Limb (tissue), 2 donors: ENCODE results near the gene TRPC4.

Experiments used
- DNase-seq, 2 donors: peaks; one replicate each; pipeline ENCODE4 v3.0.0-alpha.2; 2016; ENCODE audit errors: extremely low spot score in 2 of 2

TRPC4 gene

DNA sequence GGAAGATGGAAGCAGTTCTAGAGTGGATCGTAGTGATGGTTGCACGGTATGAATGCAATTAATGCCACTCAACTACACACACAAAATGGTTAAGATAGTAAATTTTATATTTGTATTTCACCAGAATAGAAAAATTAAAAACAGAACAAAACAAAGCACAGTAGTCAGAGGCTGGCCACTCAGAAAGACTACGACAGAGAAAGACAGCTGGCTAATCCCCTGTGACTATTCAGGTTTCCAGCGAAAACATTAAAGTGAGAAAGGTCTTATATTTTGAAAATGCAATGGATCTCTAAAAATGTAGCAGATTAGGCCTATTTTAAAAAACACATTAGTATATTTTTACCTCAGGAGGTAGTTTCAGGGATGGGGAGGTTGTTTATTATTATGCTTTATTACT, 139.7 kb downstream of the TRPC4 start:
- DNase-seq = no peak

DNA sequence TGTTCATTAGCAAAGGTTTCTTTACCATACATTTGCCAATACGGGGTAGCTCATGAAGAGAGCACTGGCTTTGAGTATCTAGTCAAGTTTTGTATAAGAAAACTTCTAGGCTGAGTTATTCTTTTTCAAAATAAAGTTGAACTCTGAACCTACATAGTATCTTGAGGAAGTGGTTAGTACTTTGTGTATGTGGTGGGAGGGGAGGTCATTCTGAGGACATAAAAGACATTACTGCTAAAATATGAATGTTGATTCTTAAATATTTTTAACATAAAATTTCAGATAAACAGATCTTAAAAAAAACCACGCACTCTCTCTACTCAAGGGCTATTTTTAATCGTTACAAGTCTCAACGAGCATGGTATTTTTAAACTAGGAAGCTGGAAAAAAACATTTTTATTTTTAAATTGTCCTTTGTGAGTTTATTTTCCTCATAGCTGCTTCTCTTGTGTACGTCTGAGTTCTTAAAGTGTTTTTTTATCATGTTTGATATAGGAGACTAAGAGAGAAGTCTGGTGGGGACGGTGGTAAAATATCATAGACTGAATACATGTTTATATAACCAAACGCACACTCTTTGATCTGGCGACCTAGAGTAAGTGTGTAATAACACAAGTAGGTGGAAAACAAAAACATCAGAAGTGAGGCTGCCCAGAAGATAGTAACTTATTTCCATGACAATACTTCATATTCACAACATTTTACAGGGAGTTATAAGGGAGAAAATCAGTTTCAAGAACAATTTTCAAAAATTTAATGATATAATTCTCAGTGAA, 153.0 kb downstream of the TRPC4 start:
- DNase-seq = no peak

DNA sequence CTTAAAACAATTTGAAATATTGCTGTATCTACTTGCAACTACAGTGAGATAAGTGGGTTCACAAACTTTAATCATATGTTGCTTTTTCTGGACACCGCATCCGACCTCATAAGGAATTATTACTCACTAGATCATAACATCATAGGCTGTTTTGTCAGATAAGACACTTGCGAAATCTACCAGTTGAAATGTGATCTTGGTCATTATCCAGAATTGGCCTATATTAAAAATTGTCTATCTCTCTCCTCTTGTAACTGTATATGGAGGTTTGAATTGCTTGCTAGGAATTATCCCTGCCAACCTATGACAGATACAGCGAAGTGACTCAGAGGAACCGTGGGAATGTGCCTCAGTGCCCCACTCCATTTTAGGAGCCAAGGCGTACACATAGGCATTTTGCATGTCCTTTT, 154.0 kb downstream of the TRPC4 start:
- DNase-seq = no peak

DNA sequence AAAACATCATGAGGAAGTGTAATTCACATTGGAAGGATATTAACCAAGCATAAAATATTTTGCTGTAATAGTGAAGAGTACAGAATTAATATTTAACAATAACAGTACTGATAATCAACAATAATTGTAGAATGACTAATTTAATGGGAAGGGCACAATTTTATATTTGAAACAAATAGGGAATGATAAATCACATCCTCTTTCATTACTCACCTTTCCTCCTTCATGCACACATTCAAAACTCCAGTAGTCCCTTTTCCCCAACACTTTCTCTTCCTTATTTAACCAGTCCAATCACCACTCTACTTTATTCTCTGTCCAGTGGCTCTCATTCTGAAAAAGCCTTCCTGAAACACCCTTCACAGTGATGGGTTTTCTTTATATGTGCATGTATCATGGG, 160.3 kb downstream of the TRPC4 start:
- no peak for DNase-seq

DNA sequence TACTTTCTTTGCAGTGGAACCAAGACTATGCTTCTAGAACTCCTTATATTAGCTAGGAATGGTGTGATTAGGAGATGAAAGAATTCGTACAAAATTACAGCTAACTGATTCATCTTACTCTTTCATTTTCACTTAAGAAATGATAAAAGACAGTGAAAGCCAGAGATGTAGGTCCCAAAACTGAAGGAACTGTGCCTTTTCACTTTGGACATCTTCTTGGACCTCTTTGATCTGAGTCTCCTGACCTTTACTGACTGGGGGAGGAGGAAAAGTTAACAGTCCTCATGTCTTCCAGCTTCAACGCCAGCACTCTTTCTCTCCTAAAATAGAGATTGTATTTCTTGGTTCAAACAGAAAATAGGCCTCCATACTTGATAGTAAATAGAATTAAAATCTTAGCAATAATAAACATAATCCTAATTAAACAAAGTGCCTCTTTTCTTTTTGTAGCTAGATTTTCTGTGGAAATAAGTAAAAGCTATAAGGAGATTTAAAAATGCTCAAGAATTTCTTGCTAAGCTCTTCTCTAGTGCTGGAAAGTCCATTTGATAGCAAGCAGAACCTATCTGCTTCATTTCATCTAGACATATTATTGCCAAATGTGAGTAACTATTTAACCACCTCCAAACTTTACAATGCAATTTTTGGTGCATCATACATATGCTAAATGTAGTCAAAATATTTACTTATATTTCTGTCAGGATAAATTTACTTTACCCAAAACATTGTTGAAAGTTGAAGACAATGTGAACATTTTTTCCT, 161.7 kb downstream of the TRPC4 start:
- no peak for DNase-seq

DNA sequence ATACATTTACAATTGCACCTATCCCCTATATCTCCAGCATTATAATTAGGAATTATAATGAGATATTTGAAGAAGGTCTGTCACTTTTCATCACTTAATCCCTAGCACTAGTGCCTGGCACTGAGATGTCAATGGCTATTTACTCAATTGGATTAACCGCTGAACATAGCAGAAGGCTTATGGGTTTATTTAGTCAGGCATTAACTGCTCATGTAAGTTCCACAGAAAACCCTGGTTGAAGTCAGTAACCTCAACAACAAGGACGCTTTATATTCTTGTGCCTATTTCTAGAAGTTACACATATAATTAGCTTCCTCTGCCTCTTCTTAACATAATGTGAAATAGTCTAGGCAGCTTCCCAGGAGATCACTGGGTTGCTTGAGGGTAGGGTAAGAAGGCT, 163.5 kb downstream of the TRPC4 start:
- DNase-seq = no peak

DNA sequence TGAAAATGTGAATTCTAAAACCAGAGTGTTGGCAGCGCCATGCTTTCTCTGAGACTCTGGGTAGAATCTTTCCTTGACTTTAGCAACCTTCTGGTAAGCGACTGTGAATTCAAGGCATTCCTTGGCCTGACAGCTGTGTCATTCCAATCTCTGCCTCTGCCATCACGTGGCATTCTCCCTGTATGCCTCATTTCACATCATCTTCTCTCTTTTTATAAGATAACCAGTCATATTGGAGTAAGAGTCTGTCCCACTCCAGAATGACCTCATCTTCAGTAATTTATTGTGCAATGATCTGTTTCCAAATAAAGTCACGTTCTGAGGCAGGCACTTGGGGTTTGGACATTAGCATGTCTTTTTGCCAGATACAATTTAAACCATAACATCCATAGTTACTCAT, 167.6 kb downstream of the TRPC4 start:
- no peak for DNase-seq

DNA sequence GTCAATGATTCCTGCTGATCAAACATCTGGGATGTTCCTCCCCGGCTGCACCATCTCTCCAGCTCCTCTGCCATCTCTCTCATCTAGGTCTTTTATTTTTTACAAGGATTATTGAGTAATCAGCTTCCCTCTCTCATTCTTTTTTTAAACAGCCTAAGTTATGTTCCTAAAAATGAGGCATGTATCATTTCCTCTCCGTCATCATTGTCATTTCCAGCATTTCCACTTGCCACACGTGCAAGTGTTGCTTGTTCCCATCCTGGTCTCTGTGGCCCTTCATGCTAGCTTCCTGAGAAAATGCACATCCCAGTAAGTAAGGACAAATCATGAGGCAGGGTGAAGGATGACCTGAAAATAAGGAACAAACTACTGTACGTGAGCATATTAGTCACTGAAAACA, 168.3 kb downstream of the TRPC4 start:
- no peak for DNase-seq

DNA sequence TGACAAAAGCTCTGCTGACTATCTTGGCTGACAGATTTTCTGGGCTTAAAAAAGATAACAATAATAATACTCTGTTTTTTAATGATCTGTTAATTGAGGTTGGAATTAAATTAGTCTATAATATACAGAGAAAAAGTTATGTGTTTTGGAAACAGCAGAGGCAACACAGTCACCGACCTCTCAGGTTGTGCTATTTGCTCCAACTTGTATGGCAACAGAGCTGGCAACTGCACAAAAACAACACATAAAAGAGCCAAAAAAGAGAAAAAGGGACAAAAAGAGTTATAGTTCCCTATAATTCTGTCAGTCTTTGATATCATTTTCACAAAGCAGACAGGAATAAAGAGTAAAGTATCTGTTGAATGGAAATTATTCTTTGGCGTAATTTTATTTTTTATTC, 168.7 kb downstream of the TRPC4 start:
- no peak for DNase-seq

DNA sequence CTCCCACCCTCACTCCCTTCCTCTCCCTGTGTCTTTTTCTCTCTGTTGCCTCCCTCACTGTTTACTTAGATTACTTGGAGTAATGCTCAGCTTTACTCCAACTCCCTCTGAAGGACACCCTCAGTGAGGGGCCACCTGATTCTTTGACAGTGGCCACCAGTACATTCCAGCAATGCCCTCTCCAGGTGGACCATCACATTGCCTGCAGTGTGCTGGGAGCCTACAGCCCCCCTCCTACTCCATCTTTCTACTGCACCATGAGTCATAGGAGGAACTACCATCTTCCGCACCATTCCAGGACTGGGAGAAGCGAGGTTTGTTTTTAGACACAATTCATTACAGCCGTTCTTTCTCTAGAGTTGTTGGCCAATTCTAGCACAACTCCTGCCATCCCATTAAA, 174.4 kb downstream of the TRPC4 start:
- DNase-seq = no peak

DNA sequence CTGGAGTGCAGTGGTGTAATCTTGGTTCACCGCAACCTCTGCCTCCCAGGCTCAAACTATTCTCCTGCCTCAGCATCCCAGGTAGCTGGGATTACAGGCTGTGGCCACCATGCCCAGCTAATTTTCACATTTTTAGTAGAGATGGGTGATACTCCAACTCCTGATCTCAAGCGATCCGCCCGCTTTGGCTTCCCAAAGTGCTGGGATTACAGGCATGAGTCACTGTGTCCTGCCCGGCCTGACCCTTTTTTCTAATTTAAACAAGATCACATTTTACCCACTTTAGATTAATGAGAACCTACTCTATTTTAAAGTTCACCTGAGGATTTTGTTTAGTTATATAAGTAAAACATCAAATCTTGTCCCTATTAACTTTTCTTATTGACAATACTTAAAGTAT, 179.2 kb downstream of the TRPC4 start:
- DNase-seq = no peak

DNA sequence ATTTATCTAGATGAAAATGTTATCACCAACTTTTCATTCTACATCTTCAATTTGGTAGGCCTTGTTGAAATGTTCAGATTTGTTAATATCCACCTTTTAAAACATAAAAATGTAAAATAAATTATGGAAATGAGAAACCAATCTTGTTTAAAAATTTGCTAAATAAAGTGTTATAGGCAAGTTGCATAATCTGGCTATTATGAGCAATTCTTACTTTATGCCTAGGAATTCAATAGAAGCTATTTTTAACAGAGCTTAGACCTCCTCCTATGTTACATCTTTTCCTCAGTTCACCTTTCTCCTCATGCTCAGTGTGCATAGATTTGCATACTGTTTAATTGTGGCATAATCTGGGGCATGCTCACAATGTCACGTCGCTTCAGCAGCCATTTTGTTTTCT, 183.1 kb downstream of the TRPC4 start:
- no peak for DNase-seq

DNA sequence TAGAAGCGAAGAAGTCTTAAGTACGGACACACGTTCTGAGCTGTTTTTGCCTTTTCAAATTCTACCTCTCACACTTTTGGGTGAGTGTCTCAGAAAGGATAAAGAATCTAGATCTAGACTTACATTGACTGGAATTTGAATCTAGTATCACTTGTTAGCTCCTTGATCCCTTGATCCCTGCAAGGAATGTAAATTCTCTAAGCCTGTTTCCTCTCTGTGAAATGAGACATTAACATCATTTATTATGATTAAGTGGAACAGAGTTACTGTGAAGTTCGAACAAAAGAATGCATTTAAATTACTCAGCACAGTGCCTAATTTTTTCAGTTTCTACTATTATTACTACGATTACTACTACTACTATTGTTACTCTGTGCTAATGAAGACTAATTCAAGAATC, 184.4 kb downstream of the TRPC4 start:
- DNase-seq = no peak

DNA sequence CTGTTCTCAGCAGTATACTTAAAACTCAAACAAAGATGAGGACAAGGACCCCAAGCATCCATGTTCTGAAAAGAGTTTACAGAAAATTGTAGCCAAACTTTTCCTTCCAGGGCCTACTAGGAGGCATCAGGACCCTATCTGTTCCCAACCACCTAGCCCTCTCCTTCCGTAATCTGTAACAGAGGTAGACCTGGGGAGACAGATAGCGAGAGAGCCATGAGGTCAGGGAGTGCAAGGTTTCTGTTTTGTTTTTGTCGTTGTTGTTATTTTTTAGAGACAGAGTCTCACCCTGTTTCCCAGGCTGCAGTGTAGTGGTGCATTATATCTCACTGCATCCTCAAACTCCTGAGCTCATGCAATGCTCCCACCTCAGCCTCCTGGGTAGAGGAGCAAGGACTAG, 187.1 kb downstream of the TRPC4 start:
- DNase-seq = no peak

DNA sequence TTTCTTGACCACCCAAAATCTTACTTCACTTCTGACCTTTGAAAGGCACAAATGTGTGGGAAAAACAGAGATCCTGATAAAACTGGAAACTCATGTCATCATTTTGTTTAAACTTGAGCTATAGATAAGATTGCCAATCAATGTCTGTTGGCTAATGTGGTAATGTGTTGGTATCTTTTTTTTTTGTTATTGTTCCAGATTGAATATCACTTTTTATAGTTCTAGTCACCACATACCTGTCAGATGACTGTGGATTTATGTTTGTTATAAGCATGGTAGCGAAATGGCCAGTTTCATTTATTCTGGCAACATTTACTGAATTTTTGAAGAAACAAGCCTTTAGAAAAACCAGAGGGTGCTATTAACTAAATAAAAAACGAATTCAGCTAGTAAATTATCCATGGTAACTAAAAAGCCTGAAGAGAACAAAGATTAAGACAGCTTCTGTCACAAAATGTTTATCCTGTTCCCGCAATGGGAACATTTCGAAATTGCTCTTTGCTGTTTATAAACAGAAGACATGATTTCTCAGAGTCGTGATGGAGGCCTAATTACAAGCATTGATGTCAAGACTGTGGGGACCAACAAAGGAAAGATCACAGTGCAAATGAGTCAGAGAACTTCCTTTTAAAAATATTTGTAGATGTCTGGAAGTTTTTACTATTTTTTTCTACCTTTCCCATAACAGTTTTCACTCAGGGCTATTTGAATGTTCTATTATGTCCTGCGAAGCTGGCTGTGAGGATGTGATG, 188.1 kb downstream of the TRPC4 start:
- no peak for DNase-seq

DNA sequence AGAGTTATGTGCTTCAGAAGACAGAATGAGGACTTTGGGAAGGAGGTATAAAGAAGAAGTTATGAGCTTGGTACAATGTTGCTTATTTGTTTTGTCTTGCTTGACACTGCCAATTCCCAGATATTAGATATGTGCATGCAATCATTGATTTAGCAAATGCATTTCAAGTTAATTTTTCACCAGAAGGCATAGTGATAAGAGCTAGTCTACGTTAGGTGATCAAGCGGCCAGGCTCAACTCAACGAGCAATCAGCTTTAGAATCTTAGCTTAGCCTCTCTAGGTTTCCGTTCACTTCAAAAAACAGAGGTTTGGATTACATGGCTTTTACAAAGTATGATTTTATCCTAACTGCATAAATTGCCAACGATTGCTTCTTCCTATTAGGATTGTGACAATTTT, 189.4 kb downstream of the TRPC4 start:
- no peak for DNase-seq

DNA sequence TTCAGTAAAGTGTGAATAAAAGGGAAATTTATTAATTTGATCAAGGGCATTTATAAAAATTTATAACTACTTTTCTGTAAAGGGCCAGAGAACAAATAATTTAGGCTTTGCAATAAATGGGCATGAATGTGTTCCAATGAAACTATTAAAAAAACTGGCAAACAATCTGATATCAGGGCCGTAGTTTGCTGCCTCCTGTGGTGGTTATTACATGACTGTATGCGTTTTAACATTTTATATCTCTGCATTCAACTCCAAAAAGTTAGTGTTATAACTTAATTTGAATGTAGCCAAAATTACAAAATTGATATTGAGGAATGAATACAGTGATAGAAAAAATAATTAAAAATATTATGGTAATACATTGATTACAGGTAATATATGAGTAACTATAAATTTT, 190.5 kb downstream of the TRPC4 start:
- DNase-seq = no peak

DNA sequence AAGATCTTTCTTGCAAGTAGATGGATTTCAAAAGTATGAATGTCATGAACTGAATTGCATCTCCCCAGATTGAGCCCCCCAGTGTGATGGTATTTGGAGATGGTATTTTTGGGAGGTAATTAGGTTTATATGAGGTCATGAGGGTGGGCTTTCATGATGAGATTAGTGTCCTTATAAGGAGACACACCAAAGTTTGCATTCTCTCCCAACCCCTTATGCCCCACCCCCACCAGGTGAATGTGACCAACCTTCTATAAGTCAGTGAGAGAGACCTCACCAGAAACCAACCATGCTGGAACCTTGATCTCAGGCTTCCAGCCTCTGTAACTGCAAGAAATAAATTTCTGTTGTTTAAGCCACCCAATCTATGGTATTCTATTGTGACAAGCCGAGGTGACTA, 199.7 kb downstream of the TRPC4 start:
- DNase-seq = no peak

DNA sequence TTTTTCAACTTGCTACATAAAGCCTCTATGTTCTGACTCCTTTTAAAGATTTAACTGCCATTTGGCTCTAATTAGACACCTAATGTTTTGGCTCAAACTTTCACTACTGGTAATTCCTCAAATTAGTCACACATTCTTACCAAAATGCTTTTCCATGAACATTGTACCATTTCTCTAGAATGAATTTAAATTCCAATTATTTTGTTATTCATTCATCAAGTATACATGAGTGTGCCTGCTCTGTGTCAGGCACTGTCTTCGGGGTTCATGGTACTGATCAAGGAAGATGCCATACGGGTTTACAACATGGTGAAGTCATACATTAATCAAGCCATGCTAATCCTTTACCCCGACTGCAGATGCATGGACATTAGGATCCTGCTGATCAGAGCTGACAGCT, 201.9 kb downstream of the TRPC4 start:
- no peak for DNase-seq

DNA sequence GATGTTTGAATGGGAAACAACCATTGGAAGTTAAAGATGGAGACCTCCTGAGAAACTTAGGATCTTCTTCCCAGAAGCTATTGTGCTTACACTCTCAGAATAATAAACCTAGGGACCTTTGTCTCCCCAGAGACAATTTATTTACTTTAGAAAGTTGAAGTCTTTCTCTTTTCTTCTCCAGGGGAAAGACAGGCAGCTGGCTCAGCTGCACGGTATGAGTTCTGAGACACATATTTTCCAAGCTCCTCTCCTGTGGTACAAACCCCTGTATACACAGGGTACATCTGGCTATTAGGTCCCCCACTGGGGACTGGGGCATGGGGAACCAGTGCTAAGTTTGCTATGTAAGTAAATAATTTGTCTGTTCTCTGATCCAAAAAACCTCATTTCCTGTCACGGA, 203.5 kb downstream of the TRPC4 start:
- no peak for DNase-seq

DNA sequence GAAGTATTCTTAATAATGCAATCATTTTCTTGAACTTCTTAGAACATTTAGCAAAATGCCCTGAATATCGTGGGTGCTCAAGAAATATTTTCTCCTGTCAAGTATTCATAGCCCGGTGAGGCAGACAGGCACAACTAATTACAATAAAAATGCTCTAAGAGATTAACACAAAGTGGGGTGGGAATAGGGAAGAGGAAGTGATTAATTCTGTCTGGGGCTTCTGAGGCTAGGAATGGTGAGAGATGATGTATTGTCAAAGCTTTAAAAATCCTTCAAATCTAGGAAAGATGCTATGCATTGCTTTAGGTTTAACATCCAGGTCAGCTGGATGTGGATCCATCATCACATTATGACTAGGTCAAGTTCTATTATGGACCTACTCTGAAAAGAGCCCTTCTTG, 204.2 kb downstream of the TRPC4 start:
- no peak for DNase-seq

DNA sequence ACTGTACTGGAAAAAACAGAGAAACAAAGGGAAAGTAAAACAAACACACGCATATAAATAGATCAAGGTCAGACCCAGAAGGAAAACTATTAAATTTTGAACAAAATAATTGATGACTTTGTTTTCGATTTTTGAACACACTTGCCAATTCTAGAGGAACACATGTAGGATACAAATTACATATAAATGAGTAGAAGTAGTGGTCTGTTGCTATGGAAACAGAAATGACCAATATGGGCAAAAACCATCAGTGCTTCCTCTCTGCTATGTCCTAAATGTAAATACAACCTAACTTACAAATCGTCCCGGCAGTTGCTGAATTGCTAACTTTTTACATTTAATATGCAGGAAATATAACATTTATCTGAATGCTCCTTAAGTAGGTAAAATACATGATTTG, 205.8 kb downstream of the TRPC4 start:
- no peak for DNase-seq

DNA sequence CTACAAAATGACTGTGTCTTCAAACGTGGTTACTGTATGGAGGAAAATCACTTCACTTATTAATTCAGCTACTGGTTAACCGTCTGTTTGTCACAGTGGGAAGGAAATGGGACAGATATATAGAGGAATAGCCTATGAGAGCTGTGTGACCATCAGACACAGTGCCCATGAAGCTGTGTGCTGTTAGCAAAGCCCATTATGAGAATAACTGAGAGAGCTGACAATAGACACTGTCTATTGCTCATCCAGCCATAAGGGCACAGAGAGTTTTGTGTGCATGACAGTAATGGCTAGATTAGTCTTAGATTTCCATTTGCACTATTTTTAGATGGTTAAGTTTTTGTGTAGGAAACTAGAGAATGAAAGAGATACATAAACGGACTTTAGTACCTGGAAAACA, 206.9 kb downstream of the TRPC4 start:
- no peak for DNase-seq
